CD4-positive, alpha-beta T cell (primary cell): ENCODE data around the gene MUC15. TPM values are rescaled to one million over a fixed set of nuclear protein-coding genes. Genes with fewer than 3 reads are reported as not detected.

Experiments used
- ATAC-seq: fragments of 200-7000 bp; cut with Tn5 transposase; one replicate; pipeline ENCODE4 v1.10.0; 2022; ENCODE audit warnings: mild to moderate bottlenecking; ENCODE audit not compliant: poor library complexity
- CTCF ChIA-PET: fragments of 350-600 bp; sonication (Branson Sonifier 250); formaldehyde crosslinking; loops from one replicate; lab custom pipeline; 2021; ENCODE audit warnings: antibody characterized with exemption, inconsistent platforms; lab: Charles Lee
- POLR2A ChIA-PET: fragments of 350-600 bp; sonication (Branson Sonifier 250); formaldehyde crosslinking; loops from one replicate; lab custom pipeline; 2021; ENCODE audit warnings: antibody characterized with exemption, inconsistent platforms; lab: Charles Lee
- DNase-seq, 14 experiments: peaks; one replicate each; pipeline ENCODE4 v3.0.0-alpha.2; 2013 to 2020; ENCODE audit warnings: mixed read lengths in 2 of 14
- H3K27ac ChIP-seq, 2 donors: one replicate each; pipeline versions ENCODE4 v1.5.1 to v1.7.0; 2013; ENCODE audit warnings: low read length in 2 of 2, low read depth in 1 of 2, mild to moderate bottlenecking in 1 of 2
- H3K27me3 ChIP-seq, 2 experiments: 1 replicate in 1 of 2; 2 replicates in 1 of 2; pipeline versions ENCODE4 v1.6.1 to v1.7.0; 2013; ENCODE audit warnings: low read length in 2 of 2, control low read depth in 1 of 2, mild to moderate bottlenecking in 1 of 2, moderate library complexity in 1 of 2; ENCODE audit not compliant: insufficient read depth in 2 of 2, control insufficient read depth in 1 of 2
- H3K36me3 ChIP-seq: one replicate; pipeline ENCODE4 v1.6.1; 2013; ENCODE audit warnings: low read length, control low read depth; ENCODE audit not compliant: insufficient read depth
- H3K4me1 ChIP-seq: one replicate; pipeline ENCODE4 v1.6.1; 2013; ENCODE audit warnings: low read length, control low read depth; ENCODE audit not compliant: insufficient read depth
- H3K4me3 ChIP-seq: one replicate; pipeline ENCODE4 v1.5.1; 2013; ENCODE audit warnings: mild to moderate bottlenecking, low read length, moderate library complexity
- H3K9me3 ChIP-seq, 2 experiments: 1 replicate in 1 of 2; 2 replicates in 1 of 2; pipeline versions ENCODE4 v1.6.1 to v1.7.0; 2013; ENCODE audit warnings: low read length in 2 of 2, mild to moderate bottlenecking in 2 of 2, control low read depth in 1 of 2, moderate library complexity in 1 of 2; ENCODE audit not compliant: control insufficient read depth in 1 of 2, insufficient read depth in 1 of 2
- H3K27ac Mint-ChIP-seq: one replicate; pipeline ENCODE4 v1.8.0; 2020; ENCODE audit warnings: mixed read lengths
- H3K27me3 Mint-ChIP-seq: one replicate; pipeline ENCODE4 v1.8.0; 2021; ENCODE audit warnings: mixed read lengths
- H3K36me3 Mint-ChIP-seq: one replicate; pipeline ENCODE4 v1.8.0; 2021; ENCODE audit warnings: low read depth, mixed read lengths
- H3K4me1 Mint-ChIP-seq: one replicate; pipeline ENCODE4 v1.8.0; 2021; ENCODE audit warnings: low read depth, mixed read lengths
- H3K4me3 Mint-ChIP-seq: one replicate; pipeline ENCODE4 v1.8.0; 2020; ENCODE audit warnings: mild to moderate bottlenecking, mixed read lengths
- H3K9me3 Mint-ChIP-seq: one replicate; pipeline ENCODE4 v1.8.0; 2020; ENCODE audit warnings: mixed read lengths
- CTCF ChIP-seq: fragments of 200-600 bp; IDR thresholded peaks from one replicate; pipeline ENCODE4 v1.8.0; 2022; ENCODE audit warnings: antibody characterized with exemption, mild to moderate bottlenecking
- intact Hi-C, 2 experiments: fragments of 100-400 bp; cut with DNase I in 1 of 2; cut with micrococcal nuclease in 1 of 2; formaldehyde crosslinking; loops; one replicate each; pipeline versions ENCODE4 v1.15.1 to v1.9.0; 2023 to 2025; cut with DNase I, micrococcal nuclease
- total RNA-seq, 174 experiments: library from RNA in 2 of 174; stranded (reverse) in 2 of 174; gene quantifications; one replicate each; pipeline ENCODE4 v1.2.3 and lab custom pipeline; 2021 to 2026

Gene MUC15
- total RNA-seq, 2 experiments from 2014 or later = not detected

GRCh38 chr11:26512196-26512595, 59.9 kb downstream of the MUC15 start:
- H3K27ac Mint-ChIP-seq = no peak overlapping the region
- DNase-seq (no peak), ATAC-seq (no peak)
- ChIA-PET POLR2A (no interaction called here), CTCF (no interaction called here)
- intact Hi-C loops = no loop called here
- Histone ChIP-seq H3K27me3 (no peaks in the 10 kb centered on the region), H3K27ac (no peak overlapping the region), H3K36me3 (no peaks in the 10 kb centered on the region), H3K9me3 (peaks cover 0 to 4% of the 10 kb centered on the region in 2 experiments), H3K4me1 (no peaks in the 10 kb centered on the region), H3K4me3 (no peak overlapping the region)
- H3K27me3 Mint-ChIP-seq = no peaks in the 10 kb centered on the region
- H3K36me3 Mint-ChIP-seq = no peaks in the 10 kb centered on the region
- no peak overlapping the region for H3K4me3 Mint-ChIP-seq
- H3K4me1 Mint-ChIP-seq = no peaks in the 10 kb centered on the region
- H3K9me3 Mint-ChIP-seq = no peaks in the 10 kb centered on the region
- TF ChIP-seq CTCF = no peak

GRCh38 chr11:26510756-26511155, 61.3 kb downstream of the MUC15 start:
- H3K36me3 ChIP-seq = no peaks in the 10 kb centered on the region
- ATAC-seq (no peak), DNase-seq (no peak)
- ChIA-PET CTCF (no interaction called here), POLR2A (no interaction called here)
- no peak overlapping the region for H3K4me3 ChIP-seq
- TF ChIP-seq CTCF = no peak
- Mint-ChIP-seq H3K27ac (no peak overlapping the region), H3K4me3 (no peak overlapping the region), H3K36me3 (no peaks in the 10 kb centered on the region), H3K9me3 (peaks cover 3% of the 10 kb centered on the region), H3K4me1 (no peaks in the 10 kb centered on the region), H3K27me3 (no peaks in the 10 kb centered on the region)
- no peak overlapping the region for H3K27ac ChIP-seq
- intact Hi-C loops = no loop called here
- H3K4me1 ChIP-seq = no peaks in the 10 kb centered on the region
- no peaks in the 10 kb centered on the region for H3K27me3 ChIP-seq
- H3K9me3 ChIP-seq = peaks cover 0 to 5% of the 10 kb centered on the region in 2 experiments

- intact Hi-C loops = no loop called here
- Mint-ChIP-seq H3K27me3 (no peaks in the 10 kb centered on the region), H3K4me1 (no peaks in the 10 kb centered on the region), H3K9me3 (peaks cover 6% of the 10 kb centered on the region), H3K36me3 (no peaks in the 10 kb centered on the region), H3K4me3 (no peak overlapping the region), H3K27ac (no peak overlapping the region)
- ChIA-PET CTCF (no interaction called here), POLR2A (no interaction called here)
- H3K27me3 ChIP-seq = no peaks in the 10 kb centered on the region
- H3K36me3 ChIP-seq = no peaks in the 10 kb centered on the region
- peaks cover 0 to 9% of the 10 kb centered on the region in 2 experiments for H3K9me3 ChIP-seq
- no peak overlapping the region for H3K27ac ChIP-seq
- no peak for ATAC-seq
- H3K4me1 ChIP-seq = no peaks in the 10 kb centered on the region
- no peak for DNase-seq
- no peak overlapping the region for H3K4me3 ChIP-seq
- TF ChIP-seq CTCF = no peak
Observed at GRCh38 chr11:26510164-26510563, 61.9 kb downstream of the MUC15 start.

Other genes with a start within 250 kb of the MUC15 start
- gene ANO3, start 240.1 kb downstream of the MUC15 start, total RNA-seq = not detected
- gene SLC5A12, start 149.8 kb upstream of the MUC15 start, total RNA-seq = not detected